Brain microvascular endothelial cell (primary cell): Measurements from ENCODE around the gene GIPC3.

ENCODE experiments used
- DNase-seq: peaks from one replicate; pipeline ENCODE4 v3.0.0-alpha.2; 2020
- H3K27ac ChIP-seq: fragments of 250-450 bp; sonication (Bioruptor Pico); 2 replicates; pipeline ENCODE4 v1.5.1; 2020; ENCODE audit warnings: mild to moderate bottlenecking, moderate library complexity
- H3K27me3 ChIP-seq: fragments of 250-450 bp; sonication (Bioruptor Pico); replicated peaks from 2 replicates; pipeline ENCODE4 v1.5.1; 2020; ENCODE audit warnings: mild to moderate bottlenecking
- H3K36me3 ChIP-seq: fragments of 250-450 bp; sonication (Bioruptor Pico); replicated peaks from 2 replicates; pipeline ENCODE4 v1.5.1; 2020; ENCODE audit warnings: mild to moderate bottlenecking
- H3K4me3 ChIP-seq: 2 replicates; pipeline ENCODE4 v1.5.1; 2011; ENCODE audit warnings: low read depth, mild to moderate bottlenecking, control low read depth, low read length, moderate library complexity
- CTCF ChIP-seq: IDR thresholded peaks from 2 replicates; pipeline ENCODE4 v1.5.1; 2011; ENCODE audit warnings: low read depth, mild to moderate bottlenecking, moderate library complexity, low read length, control low read depth, inconsistent platforms; ENCODE audit errors: missing control alignments
- in situ Hi-C: cut with HindIII; loops from 2 replicates; pipeline ENCODE4 v1.10.0; 2017; ENCODE audit warnings: low sequenced_read_pairs, low pct_ligation_motif_present

The GIPC3 gene

DNA sequence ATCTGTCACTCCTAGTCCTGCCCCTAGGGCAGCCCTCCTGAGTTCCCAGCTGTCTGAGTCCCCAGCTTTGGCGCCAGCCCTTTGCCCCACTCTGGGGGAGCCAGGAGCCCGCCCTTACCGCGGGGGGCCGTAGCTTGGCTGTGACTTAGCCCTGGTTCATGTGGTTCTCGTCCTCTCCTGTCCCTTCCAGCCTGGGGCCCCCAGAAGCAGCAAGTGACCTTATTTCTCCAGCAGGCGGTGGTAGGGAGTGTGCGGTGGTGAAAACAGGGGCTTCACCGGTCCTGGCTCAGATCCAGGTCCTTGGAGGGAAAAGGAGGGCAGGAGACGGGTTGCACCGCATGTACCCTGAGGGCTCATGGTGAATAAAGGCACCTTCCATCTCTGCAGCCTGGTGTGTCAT is 7.9 kb downstream of the GIPC3 start:
- peak; percentile 45 for TF ChIP-seq CTCF
- no peak for DNase-seq
- Histone ChIP-seq H3K36me3 (no peaks in the 10 kb centered on the region), H3K4me3 (no peak overlapping the region), H3K27me3 (no peaks in the 10 kb centered on the region), H3K27ac (no peak overlapping the region)
- in situ Hi-C loops = no loop called here

DNA sequence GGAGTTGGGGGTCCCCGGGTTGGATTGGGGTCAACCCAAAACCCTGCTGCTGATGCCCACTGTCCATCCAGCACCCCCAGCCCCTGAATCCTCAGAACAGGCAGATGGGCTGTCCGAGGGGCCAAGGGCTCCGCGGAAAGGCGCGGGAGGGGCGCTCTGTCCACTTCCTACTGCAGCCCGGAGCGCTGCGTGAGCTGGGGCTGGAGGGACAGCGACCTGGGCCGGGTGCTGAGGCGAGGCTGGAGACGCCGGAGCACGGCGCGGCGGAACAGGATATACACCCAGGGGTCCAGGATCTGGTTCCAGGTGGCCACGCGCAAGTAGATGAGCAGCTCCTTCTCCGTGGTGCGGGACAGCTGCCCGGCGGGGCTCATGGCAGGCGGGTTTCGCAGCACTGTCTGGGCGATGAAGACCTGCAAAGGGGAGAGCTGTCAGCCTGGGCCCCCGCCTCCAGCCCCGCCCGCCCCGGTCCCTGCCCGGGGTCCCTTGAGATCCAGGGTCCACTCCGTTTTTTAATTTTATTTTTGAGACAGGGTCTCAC is 10.3 kb downstream of the GIPC3 start:
- no peak for DNase-seq
- Histone ChIP-seq H3K27me3 (no peaks in the 10 kb centered on the region), H3K4me3 (no peak overlapping the region), H3K36me3 (peaks cover 10% of the 10 kb centered on the region), H3K27ac (no peak overlapping the region)
- TF ChIP-seq CTCF = no peak
- in situ Hi-C loops = no loop called here

- H3K4me3 ChIP-seq = no peak overlapping the region
- in situ Hi-C loops = no loop called here
- peak; percentile 53 for TF ChIP-seq CTCF
These were observed 14.5 kb downstream of the GIPC3 start for GRCh38 chr19:3599776-3600187.

DNA sequence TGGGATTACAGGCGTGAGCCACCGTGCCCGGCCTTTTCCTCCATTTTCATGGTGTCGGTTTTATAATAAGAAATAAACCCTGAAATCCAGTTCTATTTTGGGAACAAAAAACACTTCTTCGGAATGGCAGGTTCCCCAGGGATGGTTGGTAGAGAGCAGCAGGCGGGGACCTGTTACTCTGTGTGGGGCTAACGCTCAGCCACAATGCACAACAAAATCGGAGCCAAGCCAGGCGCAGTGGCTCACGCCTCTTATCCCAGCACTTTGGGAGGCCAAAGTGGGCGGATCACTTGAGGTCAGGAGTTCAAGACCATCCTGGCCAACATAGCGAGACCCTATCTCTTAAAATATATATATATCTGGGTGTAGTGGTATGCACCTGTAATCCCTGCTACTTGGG is 15.7 kb downstream of the GIPC3 start:
- no peak for DNase-seq
- Histone ChIP-seq H3K4me3 (no peak overlapping the region), H3K27me3 (no peaks in the 10 kb centered on the region), H3K27ac (no peak overlapping the region), H3K36me3 (peaks cover 10% of the 10 kb centered on the region)
- in situ Hi-C loops = no loop called here
- TF ChIP-seq CTCF = no peak

More at GRCh38 chr19:3599776-3600187, 14.5 kb downstream of the GIPC3 start:
- peaks cover 10% of the 10 kb centered on the region for H3K36me3 ChIP-seq
- H3K27ac ChIP-seq = no peak overlapping the region
- no peaks in the 10 kb centered on the region for H3K27me3 ChIP-seq
- no peak for DNase-seq

GRCh38 chr19:3603121-3603811 is 18.0 kb downstream of the GIPC3 start:
- H3K4me3 ChIP-seq = no peak overlapping the region
- DNase-seq = no peak
- no peak for TF ChIP-seq CTCF
- H3K27me3 ChIP-seq = no peaks in the 10 kb centered on the region
- H3K27ac ChIP-seq = no peak overlapping the region
- in situ Hi-C loops = no loop called here
- peaks cover 10% of the 10 kb centered on the region for H3K36me3 ChIP-seq
